Activated T-helper 9 cell treated with anti-CD3 and anti-CD28 coated beads, Interleukin-2, amount 50 U/mL, for 16 hours (primary cell): ENCODE data around the gene EXOSC2.
"Not testable (repeated sequence)": the region's sequence is repeated elsewhere in the genome, so short reads cannot be mapped to it uniquely, and the experiment has no call there.

Source experiments
- DNase-seq: peaks from one replicate; pipeline ENCODE4 v3.0.0-alpha.2; 2020; ENCODE audit warnings: low read depth

Gene EXOSC2

GRCh38 chr9:130668196-130668595 lies 25.4 kb upstream of the EXOSC2 start:
- DNase-seq, result no peak

DNA sequence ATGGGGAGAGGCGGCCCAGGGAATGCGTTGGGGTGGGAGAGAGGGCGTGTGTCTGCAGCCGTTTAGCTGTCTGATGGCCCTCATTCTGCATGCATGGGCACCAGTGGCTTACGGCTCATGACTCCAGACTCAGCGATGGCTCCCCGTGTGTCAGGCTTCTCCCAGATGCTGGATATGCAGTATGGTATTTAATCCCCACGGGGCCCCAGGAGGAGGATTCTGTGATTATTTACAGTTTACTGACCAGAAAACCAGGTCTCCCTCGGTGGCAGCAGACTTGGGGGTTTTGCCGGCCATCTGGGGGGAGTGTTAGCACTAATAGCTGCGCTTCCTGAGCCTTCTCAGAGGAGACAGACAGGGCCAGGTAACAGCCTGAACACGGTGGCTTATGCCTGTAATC lies 24.9 kb upstream of the EXOSC2 start:
- DNase-seq, result no peak

GRCh38 chr9:130669965-130670364 lies 23.6 kb upstream of the EXOSC2 start:
- no peak for DNase-seq

DNA sequence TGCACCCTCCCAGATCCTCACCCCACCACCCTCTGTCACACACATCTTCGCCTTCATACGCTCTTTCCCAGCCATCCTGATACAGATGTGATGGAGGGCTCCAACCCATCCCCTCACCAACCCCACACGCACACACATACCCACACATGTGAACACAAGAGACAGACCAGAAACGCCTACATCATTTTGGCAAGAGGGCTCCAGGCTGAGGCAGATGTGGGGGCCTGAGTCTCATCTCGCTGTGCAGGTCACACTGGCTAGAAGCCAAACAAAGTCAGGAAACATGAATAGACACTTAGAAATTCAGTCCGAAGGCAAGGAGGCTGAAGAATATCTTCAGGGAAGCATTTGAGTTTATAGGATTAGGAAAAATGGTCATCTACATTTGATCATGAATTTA lies 22.9 kb upstream of the EXOSC2 start:
- DNase-seq, result no peak

DNA sequence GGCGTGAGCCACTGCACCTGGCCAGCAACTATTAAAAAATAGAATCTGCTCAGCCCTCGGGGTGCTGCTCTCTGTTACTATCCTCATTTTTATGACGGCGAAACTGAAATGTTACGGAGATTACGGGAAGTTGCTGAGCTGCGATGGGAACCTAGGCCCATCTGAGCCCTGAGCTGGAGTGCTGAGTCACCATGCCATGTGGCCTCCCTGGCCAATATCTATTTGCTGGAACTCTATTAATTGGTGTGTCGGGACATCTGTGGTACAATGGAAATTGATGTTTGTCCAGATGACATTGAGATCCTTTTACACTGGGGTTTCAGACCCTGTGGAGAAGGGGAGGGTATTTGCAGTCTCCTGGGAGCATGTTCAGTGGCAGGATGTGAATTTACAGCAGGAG lies 21.1 kb upstream of the EXOSC2 start:
- no peak for DNase-seq

GRCh38 chr9:130672933-130673615 lies 20.5 kb upstream of the EXOSC2 start:
- DNase-seq, result no peak

- DNase-seq, result no peak
Observed at GRCh38 chr9:130675396-130675795, 18.2 kb upstream of the EXOSC2 start.

DNA sequence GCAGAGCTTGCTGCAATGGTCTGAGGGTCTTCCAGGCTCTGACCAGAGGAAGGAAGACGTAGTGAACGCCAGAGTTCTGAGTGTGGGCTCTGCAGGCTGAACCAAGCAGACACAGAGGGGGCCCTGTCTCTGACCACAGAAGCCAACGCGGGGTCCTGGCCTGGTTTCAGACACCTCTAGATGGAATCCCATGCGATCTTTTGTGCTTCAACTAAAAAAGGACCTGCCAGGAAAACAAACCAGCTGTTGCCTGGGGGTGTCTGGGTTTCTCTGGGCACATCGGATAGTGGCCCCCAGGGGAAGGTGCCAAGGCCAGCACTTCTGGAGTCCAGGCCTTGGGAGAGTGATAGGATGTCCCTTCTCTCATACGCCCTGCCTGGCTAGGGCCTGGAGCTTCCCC lies 16.3 kb upstream of the EXOSC2 start:
- no peak for DNase-seq

- peak; percentile 53 for DNase-seq
Observed at GRCh38 chr9:130680836-130681768, 12.5 kb upstream of the EXOSC2 start.

DNA sequence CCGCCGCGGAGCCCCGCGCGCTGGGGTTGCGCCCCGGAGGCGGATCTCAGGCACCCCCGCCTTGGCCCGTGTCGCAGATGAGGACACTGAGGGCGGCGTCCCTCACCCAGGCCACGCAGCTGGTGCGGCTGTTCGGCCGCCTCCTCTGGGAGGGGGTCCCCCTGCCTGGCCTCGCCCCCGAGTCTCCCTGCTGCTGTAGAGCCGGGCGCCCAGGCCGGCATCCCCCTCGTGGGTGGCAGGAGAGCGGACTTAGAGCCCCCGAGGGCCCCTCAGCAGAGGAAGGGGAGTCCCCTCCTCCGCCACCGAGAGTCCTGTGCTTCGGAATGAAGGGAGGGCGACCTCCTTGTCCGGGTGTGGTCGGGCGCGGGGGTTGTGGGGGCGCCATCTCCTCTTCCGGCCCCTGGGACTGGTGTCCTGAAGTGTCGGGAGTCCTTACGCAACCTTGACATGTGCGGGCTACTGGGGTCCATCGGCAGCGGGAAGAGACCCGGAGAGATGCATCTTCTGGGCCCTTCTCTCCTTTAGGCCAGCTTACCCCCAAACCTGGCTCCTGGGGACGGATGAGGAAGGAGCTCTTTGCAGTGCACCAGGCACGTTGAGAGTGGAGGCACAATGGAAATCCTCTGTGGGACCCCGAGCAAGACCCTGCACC lies 11.7 kb upstream of the EXOSC2 start:
- no peak for DNase-seq

- DNase-seq, result peak; percentile 38
Observed at GRCh38 chr9:130682421-130683121, 11.0 kb upstream of the EXOSC2 start.

DNA sequence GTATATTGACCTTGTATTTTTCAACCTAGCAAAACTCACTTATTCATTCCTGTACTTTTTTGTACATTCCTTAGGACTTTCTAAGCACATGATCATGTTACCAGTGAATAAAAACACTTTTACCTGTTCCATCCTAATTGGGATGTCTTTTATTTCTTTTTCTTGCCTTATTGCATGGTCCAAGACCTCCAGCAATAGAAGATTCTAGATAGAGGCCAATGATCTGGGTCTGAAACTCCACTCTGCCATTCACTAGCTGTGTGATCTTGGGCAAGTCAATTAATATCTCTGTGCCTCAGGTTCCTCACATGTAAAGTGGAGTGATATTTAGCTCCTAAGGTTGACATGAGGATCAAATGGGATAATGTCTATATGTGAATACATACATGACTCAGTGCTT lies 8.5 kb upstream of the EXOSC2 start:
- DNase-seq, result no peak

- not testable (repeated sequence) for DNase-seq
Observed at GRCh38 chr9:130685945-130686344, 7.6 kb upstream of the EXOSC2 start.

- DNase-seq, result no peak
Observed at GRCh38 chr9:130687615-130688014, 6.0 kb upstream of the EXOSC2 start.

DNA sequence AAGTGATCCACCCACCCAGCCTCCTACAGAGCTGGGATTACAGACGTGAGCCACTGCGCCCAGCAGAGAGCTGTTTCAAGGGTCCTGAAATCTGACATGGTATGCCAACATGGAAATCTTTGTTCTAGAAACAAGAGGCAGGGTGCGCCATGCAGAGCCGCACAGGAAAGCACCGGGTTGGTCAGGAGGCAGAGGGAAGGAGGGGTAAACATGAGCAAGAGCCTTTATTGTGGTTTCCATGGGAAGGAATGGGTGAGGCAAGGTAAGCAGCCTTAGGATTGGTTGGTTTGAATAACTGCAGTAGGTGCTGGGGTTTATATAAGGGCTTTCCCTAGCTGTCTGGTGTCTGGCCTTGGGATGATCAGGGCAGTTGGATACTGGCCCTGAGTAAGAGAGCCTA lies 5.5 kb upstream of the EXOSC2 start:
- no peak for DNase-seq

GRCh38 chr9:130689572-130689936 lies 4.0 kb upstream of the EXOSC2 start:
- DNase-seq, result no peak

- no peak for DNase-seq
Observed at GRCh38 chr9:130689937-130690700, 3.5 kb upstream of the EXOSC2 start.

DNA sequence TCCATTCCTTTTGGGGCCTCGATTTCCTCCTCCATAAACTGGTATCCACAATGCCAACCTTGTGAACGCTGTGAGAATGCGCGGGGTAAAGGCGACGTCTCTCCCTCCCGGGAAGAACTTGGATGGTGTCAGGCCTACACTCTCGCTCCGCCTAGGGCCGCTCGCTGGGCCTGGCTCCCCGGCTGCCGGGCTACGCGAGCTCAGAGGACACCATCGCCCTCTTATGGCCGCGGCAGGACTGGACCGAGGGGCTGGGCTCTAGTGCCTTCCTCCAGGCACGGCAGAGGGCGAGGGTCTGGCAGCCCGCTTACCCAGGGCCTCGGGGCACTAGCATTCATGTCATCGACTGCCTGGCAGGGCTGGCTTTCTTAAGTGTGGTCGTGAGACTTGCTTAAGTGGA lies 1.3 kb upstream of the EXOSC2 start:
- DNase-seq, result no peak

DNA sequence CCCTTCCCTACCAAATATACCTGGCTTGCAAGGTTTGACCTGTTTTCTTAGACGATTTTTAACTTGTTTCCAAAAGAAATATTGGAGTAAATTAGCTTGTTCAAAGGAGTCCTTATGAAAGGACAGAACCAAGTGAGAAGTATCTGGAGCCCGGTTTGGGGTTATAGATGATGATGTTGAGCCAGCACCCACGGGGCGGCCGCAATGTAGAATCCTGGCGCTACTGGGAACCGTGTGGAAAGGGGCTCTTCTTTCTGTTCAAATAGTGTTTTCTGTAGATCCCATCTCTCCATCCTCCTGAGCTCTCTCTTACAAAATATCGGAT lies 517 bp upstream of the EXOSC2 start:
- DNase-seq, result no peak

GRCh38 chr9:130694205-130694604 lies 625 bp downstream of the EXOSC2 start:
- DNase-seq, result no peak

DNA sequence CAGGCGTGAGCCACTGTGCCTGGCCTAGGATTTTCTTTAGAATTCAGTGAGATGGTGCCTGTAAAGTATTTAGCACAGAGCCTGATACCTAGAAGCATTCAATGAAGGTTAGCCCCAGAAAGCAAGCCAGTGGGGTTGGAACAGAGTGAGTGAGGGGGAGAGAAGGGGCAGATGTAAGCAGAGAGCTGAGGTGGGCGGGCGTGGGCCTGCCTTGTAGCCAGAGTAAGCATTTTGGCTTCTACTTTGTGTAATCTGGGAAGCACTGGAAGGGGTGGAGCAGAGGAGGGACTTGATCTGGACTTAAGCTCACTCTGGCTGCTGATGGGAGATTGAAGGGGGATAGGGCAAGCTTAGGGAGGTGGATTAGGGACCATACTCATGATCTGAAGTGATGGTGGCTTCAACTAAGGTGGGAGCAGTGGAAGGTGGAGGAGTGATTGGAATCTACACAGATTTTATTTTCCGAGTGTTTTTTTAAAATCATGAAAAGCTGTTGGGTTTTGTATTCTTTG lies 2.6 kb downstream of the EXOSC2 start:
- DNase-seq, result no peak

- no peak for DNase-seq
Observed at GRCh38 chr9:130696996-130697395, 3.4 kb downstream of the EXOSC2 start.
